SK-N-SH treated with all-trans-retinoic acid at 6 μM for 48 hours (cell line): ENCODE results near the gene ABHD2.

Experiments used
- POU6F1 ChIP-seq: fragments of 250-450 bp; sonication (Bioruptor Pico); IDR thresholded peaks from 2 replicates; pipeline ENCODE4 v1.8.0; 2021; ENCODE audit warnings: low read depth, mild to moderate bottlenecking, moderate library complexity, borderline replicate concordance
- ZNF8 ChIP-seq: fragments of 450-650 bp; formaldehyde crosslinking; IDR thresholded peaks from 2 replicates; pipeline ENCODE4 v1.5.0; 2020; ENCODE audit warnings: mild to moderate bottlenecking, moderate library complexity

- TF ChIP-seq ZNF8 (no peak), POU6F1 (no peak)
These were observed 139.2 kb downstream of the ABHD2 start for GRCh38 chr15:89227425-89227824.
